Stimulated activated naive CD8-positive, alpha-beta T cell treated with anti-CD3 and anti-CD28 coated beads, Interleukin-15, Interleukin-2, amounts not matched to agents 100 U/mL and 50 U/mL, for 24 hours (primary cell): ENCODE measurements around the gene RNF17.

ENCODE experiments used
- ATAC-seq: fragments of 150-1000 bp; cut with Tn5 transposase; one replicate; pipeline ENCODE4 v1.10.0; 2021
- DNase-seq: peaks from one replicate; pipeline ENCODE4 v3.0.0; 2021

The RNF17 gene

DNA sequence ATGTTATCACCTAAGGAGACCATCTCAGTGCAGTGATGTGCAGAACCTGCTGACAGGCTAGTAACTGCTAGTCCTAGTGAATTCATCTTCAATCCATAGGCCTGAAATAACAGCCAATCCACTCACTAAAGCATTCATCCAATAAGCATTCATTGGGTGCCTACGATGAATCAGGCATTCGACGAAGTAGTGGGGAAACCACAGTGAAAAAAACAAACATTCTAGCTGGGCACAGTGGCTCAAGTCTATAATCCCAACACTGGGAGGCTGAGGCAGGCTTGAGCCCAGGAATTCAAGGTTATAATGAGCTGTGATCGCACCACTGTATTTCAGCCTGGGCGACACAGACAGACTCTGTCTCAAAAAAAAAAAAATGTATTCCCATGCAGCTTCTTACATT is 135.6 kb downstream of the RNF17 start:
- no peak for ATAC-seq
- DNase-seq = no peak

DNA sequence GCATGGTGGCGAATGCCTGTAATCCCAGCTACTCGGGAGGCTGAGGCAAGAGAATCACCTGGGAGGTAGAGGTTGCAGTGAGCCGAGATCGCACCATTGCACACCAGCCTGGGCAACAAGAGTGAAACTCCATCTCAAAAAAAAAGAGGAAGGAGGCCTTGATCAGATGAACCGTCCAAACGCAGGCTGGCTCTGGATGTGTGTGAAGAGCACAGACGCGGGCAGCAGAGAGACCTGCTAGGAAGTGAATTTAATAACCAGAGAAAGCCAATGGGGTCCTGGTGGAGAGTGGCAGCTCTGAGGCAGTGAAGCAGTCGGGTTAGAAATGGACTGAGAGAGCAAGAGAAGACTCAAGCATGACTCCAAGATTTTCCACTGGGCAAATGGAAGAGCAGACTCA is 136.5 kb downstream of the RNF17 start:
- no peak for ATAC-seq
- no peak for DNase-seq

DNA sequence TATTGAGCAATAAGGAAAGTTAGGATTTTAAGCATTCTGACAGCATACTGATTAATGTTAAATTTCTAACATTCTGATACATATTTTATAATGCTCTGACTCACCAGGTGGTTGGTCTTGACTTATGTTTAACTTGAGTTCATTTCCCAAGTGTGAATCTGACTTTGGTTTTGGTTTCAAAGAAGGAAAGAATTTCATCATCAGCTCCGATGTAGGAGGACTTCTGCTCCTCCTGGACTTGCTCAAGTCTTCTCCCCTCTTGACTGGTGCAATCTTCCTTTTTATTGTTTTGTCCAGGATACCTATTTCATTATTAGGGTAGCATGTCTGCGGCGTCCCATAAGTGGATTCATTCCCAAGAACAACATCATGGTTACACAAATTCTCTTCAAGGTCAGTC is 141.3 kb downstream of the RNF17 start:
- DNase-seq (no peak), ATAC-seq (no peak)

DNA sequence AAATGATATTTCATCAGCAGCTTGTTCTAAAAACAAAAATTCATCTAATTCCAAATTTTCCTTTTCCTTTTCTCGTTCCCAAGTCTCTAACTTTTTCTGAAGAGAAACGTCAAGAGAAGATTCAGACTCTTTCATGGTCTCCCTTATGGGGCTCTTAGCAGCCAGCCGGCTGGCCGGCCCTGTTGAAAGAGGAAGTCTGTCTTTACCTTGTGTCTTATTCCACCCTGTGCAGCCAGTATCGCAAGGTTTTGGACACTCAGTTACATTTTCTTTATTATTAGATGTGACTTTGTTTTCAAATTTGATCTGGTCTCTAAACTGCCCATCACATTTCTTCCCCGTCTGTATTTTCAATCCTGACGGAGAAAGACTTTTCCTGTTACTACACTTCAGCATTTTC is 142.3 kb downstream of the RNF17 start:
- DNase-seq = no peak
- no peak for ATAC-seq

DNA sequence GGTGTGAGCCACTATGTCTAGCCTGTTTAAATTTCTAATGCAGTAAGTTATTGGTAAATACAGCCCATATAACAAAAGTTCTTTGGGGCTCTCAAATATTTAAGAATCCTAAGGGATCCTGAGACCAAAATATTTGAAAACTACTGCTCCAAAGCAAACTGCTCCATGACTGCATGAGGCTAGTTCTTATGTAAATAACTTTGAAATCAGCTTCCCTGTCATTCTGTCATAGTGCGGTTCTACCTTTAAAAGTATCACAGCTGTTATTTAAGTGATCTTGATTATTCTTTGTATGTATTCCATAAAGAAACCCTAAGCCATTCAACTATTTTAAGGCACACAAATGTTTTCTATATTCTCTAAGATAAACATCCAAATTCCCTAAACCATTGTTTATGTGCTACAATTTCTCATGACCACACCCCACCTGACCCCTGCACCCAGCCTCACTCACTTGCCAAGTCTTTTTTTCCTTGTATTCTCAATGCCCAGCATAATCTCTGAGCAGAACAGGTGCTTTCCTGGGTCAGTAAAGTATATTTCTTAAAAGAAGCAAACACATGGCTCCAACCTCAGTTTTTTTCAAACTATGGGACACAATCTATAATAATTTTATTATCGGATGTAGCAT is 146.6 kb downstream of the RNF17 start:
- ATAC-seq = no peak
- DNase-seq = no peak

DNA sequence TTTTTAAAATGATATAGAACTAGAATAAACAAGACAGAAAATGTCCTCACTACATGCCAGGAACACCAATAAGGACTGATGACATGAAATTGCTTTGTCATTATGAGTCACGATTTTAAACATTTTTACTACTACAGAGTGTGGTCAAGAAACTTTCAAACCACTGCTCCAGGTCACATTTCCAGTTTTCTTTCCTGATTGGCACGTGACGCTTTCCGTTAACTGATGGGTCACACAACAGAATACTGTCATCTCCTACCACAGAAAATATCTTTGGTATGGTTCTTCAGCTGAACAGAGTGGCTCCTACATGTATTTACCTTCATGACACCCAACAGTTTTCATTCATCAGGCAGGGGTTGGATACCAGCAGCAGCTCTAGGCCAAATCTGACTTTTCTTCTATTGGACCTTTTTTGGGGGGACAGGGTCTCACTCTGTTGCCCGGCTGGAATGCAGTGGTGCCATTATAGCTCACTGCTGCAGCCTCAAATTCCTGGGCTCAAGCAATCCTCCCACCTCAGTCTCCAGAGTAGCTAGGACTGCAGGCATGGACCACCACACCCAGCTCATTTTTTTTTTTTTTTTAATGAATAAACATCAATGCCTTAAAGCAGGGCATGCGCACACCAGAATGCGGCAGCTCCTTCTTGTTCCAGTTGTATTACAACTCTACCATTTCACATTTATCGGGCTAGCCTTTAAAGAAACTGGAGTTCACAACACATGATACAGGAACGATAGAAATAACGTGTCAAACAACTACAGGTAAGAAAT is 147.4 kb downstream of the RNF17 start:
- no peak for DNase-seq
- ATAC-seq = no peak

DNA sequence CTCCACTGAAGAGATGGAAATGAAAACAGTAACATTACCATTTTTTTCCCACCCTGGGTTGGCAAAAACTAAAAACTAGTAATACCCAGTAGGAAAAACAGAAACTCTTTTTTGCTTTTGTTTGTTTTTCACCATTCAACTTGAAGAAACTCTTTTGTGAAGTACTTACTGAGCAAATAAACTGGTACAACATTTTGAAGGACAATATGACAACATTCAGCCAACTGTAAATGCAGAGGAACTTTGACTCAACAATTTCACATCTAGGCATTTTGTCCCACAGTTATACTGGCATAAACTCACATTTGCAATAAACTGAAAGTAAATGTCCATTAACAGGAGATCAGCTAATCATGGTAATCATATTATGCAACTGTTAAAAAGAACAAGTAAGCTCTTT is 152.5 kb downstream of the RNF17 start:
- ATAC-seq = no peak
- DNase-seq = no peak

DNA sequence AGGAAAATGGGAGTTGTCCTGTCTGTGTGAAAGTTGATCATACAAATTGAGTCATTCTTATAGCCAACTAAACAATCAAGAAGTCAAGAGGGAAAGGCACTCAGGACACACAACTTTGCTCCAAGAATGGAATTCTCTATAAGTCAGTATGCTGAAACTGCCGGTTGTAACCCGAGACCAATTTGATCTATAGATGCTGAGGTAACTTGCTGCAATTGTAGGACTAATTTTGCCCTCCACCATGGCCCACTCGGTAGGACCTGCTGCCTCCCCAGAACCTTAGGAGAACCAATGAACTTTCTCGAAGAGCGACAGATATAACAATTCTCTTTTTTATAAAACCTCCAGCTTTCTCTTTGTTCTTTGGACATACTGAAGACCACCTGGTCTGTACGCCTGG is 157.0 kb downstream of the RNF17 start:
- ATAC-seq = no peak

DNA sequence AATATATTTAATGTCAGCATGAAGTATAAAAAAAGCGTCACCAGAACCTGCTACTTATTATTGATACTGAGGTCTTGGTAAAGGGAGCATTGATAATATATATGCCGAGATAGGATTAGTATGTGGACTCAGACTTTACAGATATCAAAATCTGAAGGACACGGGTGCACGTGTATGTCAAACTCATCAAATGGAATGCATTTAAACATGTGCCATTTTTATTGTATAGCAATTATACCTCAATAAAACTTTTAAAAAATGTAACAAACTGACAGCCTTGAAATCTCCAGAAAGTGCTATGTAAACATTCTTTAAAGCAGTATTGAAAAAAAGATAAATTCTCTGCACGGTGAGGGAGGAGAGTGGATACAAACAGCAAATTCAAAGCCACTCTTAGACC is 157.9 kb downstream of the RNF17 start:
- DNase-seq = no peak
- ATAC-seq = no peak

More for the DNA sequence above, 157.0 kb downstream of the RNF17 start:
- DNase-seq = no peak

DNA sequence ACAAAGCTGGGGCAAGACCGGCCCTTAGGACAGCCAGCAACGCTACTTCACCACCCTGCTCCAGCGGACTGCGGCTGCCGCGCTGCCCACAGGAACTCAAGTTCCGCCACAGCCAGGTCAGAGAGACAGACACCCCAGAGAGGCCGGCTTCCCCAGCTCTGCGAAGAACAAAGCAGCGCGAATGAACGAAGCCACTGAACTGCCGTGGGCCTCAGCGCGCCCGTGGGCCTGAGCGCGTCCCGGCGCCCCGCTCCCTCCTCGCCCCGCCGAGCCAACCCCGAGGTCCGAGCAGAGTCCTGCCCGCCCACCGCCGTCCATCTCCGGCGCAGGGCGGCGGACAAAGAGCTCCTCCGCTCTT is 158.4 kb downstream of the RNF17 start:
- DNase-seq (peak; percentile 41), ATAC-seq (no peak)

DNA sequence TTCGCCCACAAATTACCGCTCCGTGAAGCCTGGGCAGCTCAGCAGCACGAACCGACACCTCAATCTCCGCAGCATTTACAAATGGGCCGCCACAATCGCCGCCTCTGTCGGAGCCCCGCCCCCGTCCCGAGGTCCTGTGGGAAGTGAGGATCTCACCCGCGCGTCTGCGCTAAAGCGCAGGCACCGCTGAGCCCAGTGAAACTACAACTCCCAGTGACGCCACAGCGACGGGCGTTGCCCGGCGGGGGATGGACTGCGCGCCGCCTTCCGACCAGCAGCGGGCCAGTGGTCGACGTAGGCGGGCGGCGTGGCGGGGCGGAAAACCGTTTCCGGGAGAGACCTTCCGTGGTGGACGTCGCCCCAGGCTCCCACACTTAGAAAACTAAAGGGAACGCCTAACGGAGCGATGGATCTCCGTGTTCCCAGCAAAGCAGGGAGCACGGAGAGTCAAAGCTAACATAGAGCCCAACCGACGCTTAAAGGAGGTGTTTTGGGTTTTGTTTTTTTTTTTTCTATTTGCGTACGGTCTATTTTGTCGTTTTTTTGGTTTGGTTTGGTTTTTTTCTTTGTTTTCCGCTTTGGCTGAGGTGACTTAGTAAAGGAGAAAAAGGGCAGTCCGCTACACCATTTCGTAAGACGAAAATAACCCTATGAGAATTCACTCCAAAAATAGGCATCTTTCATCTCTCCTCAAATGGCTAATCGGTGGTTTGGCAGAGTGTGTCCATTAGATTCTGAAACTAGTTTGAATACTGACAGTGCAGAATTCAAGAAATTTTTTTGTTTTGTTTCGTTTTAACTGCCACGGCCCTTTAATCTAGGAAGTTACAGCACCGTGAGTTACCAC is 159.0 kb downstream of the RNF17 start:
- ATAC-seq = peak; percentile 100
- DNase-seq = peak; percentile 95

DNA sequence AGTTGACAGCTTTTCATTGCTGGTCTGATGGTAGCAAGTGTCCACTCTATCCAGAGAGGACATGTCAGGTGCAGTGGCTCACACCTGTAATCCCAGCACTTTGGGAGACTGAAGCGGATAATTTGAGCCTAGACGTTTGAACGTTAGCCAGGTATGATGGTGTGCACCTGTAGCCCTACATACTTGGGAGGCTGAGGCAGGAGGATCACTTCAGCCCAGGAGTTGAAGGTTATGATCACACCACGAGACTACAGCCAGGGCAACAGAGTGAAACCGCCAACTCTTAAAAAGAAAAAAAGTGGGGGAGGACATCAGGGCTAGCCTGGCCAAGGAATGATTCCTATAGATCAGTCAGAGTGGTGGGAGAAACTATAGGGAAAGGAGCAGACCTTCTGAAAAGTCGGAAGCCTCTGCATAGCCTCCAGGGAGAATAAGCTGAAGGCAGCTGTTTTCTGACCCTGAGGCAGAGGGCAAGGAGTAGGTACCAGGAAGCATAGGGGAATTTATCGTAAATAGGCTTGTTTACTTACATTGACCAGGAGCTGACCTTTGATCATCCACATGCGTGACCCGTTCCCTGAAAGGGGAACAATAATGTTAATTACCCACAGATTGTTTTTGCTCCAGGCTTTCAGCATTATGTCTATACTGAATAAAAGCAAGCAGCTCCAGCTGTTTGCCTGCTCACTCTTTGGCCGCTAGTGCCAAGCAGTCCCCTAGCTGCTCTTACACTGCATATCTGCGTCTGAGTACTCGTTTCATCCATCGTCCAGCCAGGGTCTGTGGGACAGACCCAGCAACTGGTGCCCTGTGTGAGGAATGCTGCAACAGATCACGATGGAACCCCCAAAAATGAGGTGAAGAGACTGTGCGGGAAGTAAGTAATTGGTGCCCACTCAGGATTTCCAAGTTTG is 161.6 kb downstream of the RNF17 start:
- DNase-seq (no peak), ATAC-seq (no peak)

DNA sequence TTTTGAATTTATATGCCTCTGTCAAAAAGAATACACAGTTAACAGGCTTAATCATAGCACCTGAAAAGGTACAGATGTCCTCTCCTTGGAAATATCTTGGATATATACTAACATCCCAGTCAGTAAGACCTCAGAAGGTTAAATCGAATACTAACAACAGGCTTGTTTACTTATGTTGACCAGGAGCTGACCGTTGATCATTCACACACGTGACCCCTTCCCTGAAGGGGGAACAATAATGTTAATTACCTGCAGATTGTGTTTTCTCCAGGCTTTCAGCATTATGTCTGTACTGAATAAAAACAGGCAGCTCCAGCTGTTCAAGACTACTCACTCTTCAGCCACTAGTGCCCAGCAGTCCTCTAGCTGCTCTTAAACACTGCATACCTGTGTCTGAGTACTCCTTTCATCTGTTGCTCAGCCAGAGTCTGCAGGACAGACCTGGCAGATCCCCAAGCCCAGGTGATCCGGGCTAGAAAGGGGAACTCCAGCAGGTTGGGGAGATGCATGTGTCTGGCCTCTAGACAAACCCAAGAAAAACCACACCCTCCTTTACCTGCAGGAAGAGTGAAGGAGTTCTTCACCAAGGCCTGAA is 163.9 kb downstream of the RNF17 start:
- DNase-seq (no peak), ATAC-seq (no peak)

DNA sequence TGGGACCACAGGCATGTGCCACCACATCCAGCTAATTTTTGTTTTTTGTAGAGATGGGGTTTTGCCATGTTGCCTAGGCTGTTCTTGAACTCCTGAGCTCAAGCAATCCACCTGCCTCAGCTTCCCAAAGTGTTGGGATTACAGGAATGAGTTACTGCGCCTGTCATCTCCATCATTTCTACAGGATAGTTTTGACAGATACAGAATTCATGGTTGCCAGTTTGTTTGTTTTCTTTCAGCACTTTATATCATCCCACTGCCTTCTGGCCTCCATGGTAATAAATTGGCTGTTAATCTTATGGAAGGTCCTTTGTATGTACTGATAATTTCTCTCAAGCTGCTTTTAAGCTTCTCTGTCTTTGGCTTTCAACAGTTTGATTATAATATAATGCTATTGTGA is 165.2 kb downstream of the RNF17 start:
- no peak for ATAC-seq
- no peak for DNase-seq
